DOHH2 (cell line): ENCODE data around the gene EPB41L2.

ENCODE experiments used
- CTCF ChIP-seq: fragments of 200-600 bp; sonication (generic); IDR thresholded peaks from one replicate; pipeline ENCODE4 v1.5.1; 2014; ENCODE audit warnings: antibody characterized with exemption, mild to moderate bottlenecking, low read depth, low read length; ENCODE audit not compliant: poor library complexity, severe bottlenecking
- EZH2phosphoT487 ChIP-seq: fragments of 200-600 bp; sonication (generic); IDR thresholded peaks from 2 replicates; pipeline ENCODE4 v1.6.1; 2017; ENCODE audit warnings: borderline replicate concordance, mild to moderate bottlenecking, antibody characterized with exemption, low read length, moderate library complexity, mixed read lengths

DNA sequence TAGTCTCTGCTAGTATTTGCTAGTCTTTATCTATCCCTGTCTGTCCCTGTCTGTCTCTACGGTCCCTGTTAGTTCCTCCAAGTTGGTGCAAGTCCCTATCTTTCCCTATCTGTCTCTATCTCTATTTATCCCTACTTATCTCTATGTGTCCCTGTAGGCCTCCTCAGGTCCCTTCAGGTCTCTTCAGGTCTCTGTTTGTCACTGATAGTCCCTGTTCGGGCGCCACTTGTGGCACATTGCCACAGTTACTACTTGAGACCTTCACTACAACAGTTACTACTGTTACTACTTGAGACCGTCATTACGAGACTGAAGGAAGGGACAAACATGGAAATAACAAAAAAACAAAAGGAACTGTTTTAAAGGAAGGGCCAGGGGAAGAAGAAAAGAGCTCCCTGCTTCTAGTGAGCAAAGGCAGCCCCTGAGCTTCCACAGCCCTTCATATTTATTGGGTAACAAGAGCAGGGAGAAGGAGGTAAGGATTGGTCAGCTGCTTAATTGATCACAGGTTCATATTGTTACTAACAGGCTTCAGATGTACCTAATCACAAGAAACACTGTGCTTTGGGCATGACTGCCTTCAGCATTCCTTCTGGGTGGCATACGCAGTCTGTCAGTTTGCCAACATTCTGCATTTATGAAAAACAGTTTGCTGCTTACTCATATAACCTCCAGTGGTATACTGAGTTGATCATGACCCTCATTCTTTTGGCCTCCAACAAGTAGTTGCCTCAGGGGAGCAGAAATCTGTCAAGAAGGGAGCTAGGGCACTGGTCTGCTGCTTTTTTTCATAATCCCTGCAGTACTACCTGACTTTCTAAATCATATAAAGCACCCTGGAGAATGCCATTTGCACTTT lies 8.4 kb downstream of the EPB41L2 start:
- no peak for TF ChIP-seq CTCF
- no peak for TF ChIP-seq EZH2phosphoT487
